HCT116 (cell line): ENCODE results near the gene C2CD3. TPM values are rescaled to one million over a fixed set of nuclear protein-coding genes. Genes with fewer than 3 reads are reported as not detected.

Experiments
- ATAC-seq: fragments of 200-7000 bp; cut with Tn5 transposase; 2 replicates; pipeline ENCODE4 v1.9.1; 2020; ENCODE audit warnings: mild to moderate bottlenecking, moderate library complexity
- BruUV-seq: library from RNA; stranded (reverse); fragments of 400-500 nt; replicated peaks from 2 replicates; lab custom pipeline; 2021; lab: Mats Ljungman, UMichigan
- CTCF ChIA-PET: fragments of 300-600 bp; sonication (Branson Sonifier 250); formaldehyde crosslinking; loops from one replicate; lab custom pipeline; 2021; ENCODE audit warnings: antibody characterized with exemption; lab: Charles Lee
- POLR2A ChIA-PET: fragments of 300-600, 350-600 bp; sonication (Branson Sonifier 250); formaldehyde crosslinking; loops from one replicate; lab custom pipeline; 2021; ENCODE audit warnings: antibody characterized with exemption; lab: Charles Lee
- RAD21 ChIA-PET, 2 experiments: fragments of 300-600 bp; sonication (Branson Sonifier 250); formaldehyde crosslinking; loops; one replicate each; lab custom pipeline; 2023; ENCODE audit warnings: low total read pairs in 2 of 2; ENCODE audit not compliant: uncharacterized antibody in 2 of 2, unreplicated experiment in 2 of 2, low non-redundant PET in 1 of 2; lab: Charles Lee
- DNase-seq: peaks from one replicate; pipeline ENCODE4 v3.0.0-alpha.2; 2010; ENCODE audit warnings: low read depth, low spot score
- H2AFZ ChIP-seq: fragments of 200-600 bp; shearing (Covaris generic), sonication (generic); 2 replicates; pipeline ENCODE4 v1.6.1; 2017; ENCODE audit warnings: low read depth, mixed run types, mixed read lengths, antibody characterized with exemption, low read length; ENCODE audit not compliant: poor library complexity, severe bottlenecking
- H3K27ac ChIP-seq: 2 replicates; pipeline ENCODE4 v1.5.1; 2012; ENCODE audit warnings: low read depth, low read length
- H3K27me3 ChIP-seq: fragments of 200-600 bp; sonication (generic); 2 replicates; pipeline ENCODE4 v1.6.1; 2016; ENCODE audit warnings: mixed run types, low read length, mixed read lengths; ENCODE audit not compliant: insufficient read depth
- H3K36me3 ChIP-seq, 2 experiments: fragments of 200-500 bp in 1 of 2; fragments of 200-600 bp in 1 of 2; sonication (Bioruptor generic) in 1 of 2; sonication (generic) in 1 of 2; 2 replicates each; pipeline versions ENCODE4 v1.5.1 to v1.6.1; 2014 to 2016; ENCODE audit warnings: low read length in 2 of 2, inconsistent platforms in 1 of 2, mixed read lengths in 1 of 2, mixed run types in 1 of 2; ENCODE audit not compliant: insufficient read depth in 2 of 2, control insufficient read depth in 1 of 2
- H3K4me1 ChIP-seq, 2 experiments: fragments of 200-600 bp in 1 of 2; sonication (generic) in 1 of 2; 2 replicates each; pipeline versions ENCODE4 v1.5.1 to v1.6.1; 2012 to 2017; ENCODE audit warnings: low read length in 2 of 2, inconsistent platforms in 1 of 2, mild to moderate bottlenecking in 1 of 2, mixed read lengths in 1 of 2, mixed run types in 1 of 2, moderate library complexity in 1 of 2; ENCODE audit not compliant: insufficient read depth in 2 of 2, control insufficient read depth in 1 of 2
- H3K4me2 ChIP-seq: fragments of 200-600 bp; sonication (generic); 2 replicates; pipeline ENCODE4 v1.6.1; 2017; ENCODE audit warnings: mixed run types, low read length, mixed read lengths
- H3K4me3 ChIP-seq, 2 experiments: fragments of 200-600 bp in 1 of 2; sonication (generic) in 1 of 2; replicated peaks in 1 of 2; 2 replicates each; pipeline ENCODE4 v1.5.1; 2011 to 2016; ENCODE audit warnings: low read length in 2 of 2, control low read depth in 1 of 2, low read depth in 1 of 2, mild to moderate bottlenecking in 1 of 2, mixed read lengths in 1 of 2, mixed run types in 1 of 2
- H3K79me2 ChIP-seq: fragments of 200-600 bp; sonication (generic); 2 replicates; pipeline ENCODE4 v1.6.1; 2017; ENCODE audit warnings: mild to moderate bottlenecking, mixed run types, low read length, moderate library complexity, mixed read lengths; ENCODE audit not compliant: insufficient read depth
- H3K9ac ChIP-seq: fragments of 200-600 bp; sonication (generic); 2 replicates; pipeline ENCODE4 v1.6.1; 2016; ENCODE audit warnings: low read length, mixed read lengths
- H3K9me2 ChIP-seq: fragments of 200-600 bp; sonication (generic), shearing (Covaris generic); 2 replicates; pipeline ENCODE4 v1.6.1; 2017; ENCODE audit warnings: mixed run types, mild to moderate bottlenecking, moderate library complexity; ENCODE audit not compliant: insufficient read depth
- H3K9me3 ChIP-seq, 2 experiments: fragments of 200-500 bp in 1 of 2; fragments of 200-600 bp in 1 of 2; sonication (Bioruptor generic) in 1 of 2; sonication (generic) in 1 of 2; 2 replicates each; pipeline ENCODE4 v1.6.1; 2014 to 2017; ENCODE audit warnings: low read length in 2 of 2, mixed read lengths in 2 of 2, inconsistent platforms in 1 of 2, low read depth in 1 of 2, mild to moderate bottlenecking in 1 of 2, mixed run types in 1 of 2, moderate library complexity in 1 of 2; ENCODE audit not compliant: control insufficient read depth in 1 of 2, insufficient read depth in 1 of 2
- H4K20me1 ChIP-seq: fragments of 200-600 bp; sonication (generic), shearing (Covaris generic); 2 replicates; pipeline ENCODE4 v1.6.1; 2017; ENCODE audit warnings: mixed run types, mild to moderate bottlenecking, moderate library complexity; ENCODE audit not compliant: insufficient read depth
- ATF3 ChIP-seq: IDR thresholded peaks from 2 replicates; pipeline ENCODE4 v1.6.1; 2012
- CBX3 ChIP-seq: IDR thresholded peaks from 2 replicates; pipeline ENCODE4 v1.6.1; 2012; ENCODE audit warnings: low read depth
- CTCF ChIP-seq, 3 experiments: fragments of 200-600 bp in 1 of 3; sonication (generic) in 1 of 3; IDR thresholded peaks in 2 of 3; conservative IDR thresholded peaks in 1 of 3; 2 replicates each; pipeline ENCODE4 v1.5.1; 2012 to 2017; ENCODE audit warnings: low read depth in 2 of 3, low read length in 2 of 3, antibody characterized with exemption in 1 of 3, borderline replicate concordance in 1 of 3, control low read depth in 1 of 3, mild to moderate bottlenecking in 1 of 3, mixed read lengths in 1 of 3, mixed run types in 1 of 3, moderate library complexity in 1 of 3; ENCODE audit not compliant: insufficient read depth in 1 of 3
- EGR1 ChIP-seq: IDR thresholded peaks from 2 replicates; pipeline ENCODE4 v1.6.1; 2012; ENCODE audit warnings: low read depth
- ELF1 ChIP-seq: IDR thresholded peaks from 2 replicates; pipeline ENCODE4 v1.6.1; 2012; ENCODE audit warnings: low read depth, borderline replicate concordance
- EZH2 ChIP-seq: fragments of 200-600 bp; sonication (generic); IDR thresholded peaks from 2 replicates; pipeline ENCODE4 v1.6.1; 2017; ENCODE audit warnings: antibody characterized with exemption, mixed run types
- FOSL1 ChIP-seq: IDR thresholded peaks from 2 replicates; pipeline ENCODE4 v1.6.1; 2012; ENCODE audit warnings: low read depth
- JUND ChIP-seq: IDR thresholded peaks from 2 replicates; pipeline ENCODE4 v1.6.1; 2012
- MAX ChIP-seq: IDR thresholded peaks from 2 replicates; pipeline ENCODE4 v1.6.1; 2012
- POLR2A ChIP-seq: IDR thresholded peaks from 2 replicates; pipeline ENCODE4 v1.7.0; 2011; ENCODE audit warnings: borderline replicate concordance; ENCODE audit not compliant: insufficient read depth, insufficient read length; ENCODE audit errors: extremely low read depth
- RAD21 ChIP-seq: IDR thresholded peaks from 2 replicates; pipeline ENCODE4 v1.6.1; 2012; ENCODE audit warnings: low read depth, mild to moderate bottlenecking
- SIN3A ChIP-seq: IDR thresholded peaks from 2 replicates; pipeline ENCODE4 v1.6.1; 2012; ENCODE audit warnings: low read depth
- SP1 ChIP-seq: IDR thresholded peaks from 2 replicates; pipeline ENCODE4 v1.6.1; 2012; ENCODE audit warnings: low read depth
- SRF ChIP-seq: IDR thresholded peaks from 2 replicates; pipeline ENCODE4 v1.6.1; 2012; ENCODE audit warnings: low read depth
- TCF7L2 ChIP-seq: IDR thresholded peaks from 2 replicates; pipeline ENCODE4 v1.7.0; 2011; ENCODE audit warnings: borderline replicate concordance, inconsistent platforms; ENCODE audit not compliant: insufficient read depth, insufficient read length; ENCODE audit errors: extremely low read depth
- YY1 ChIP-seq: IDR thresholded peaks from 2 replicates; pipeline ENCODE4 v1.6.1; 2011; ENCODE audit warnings: low read length, low read depth, moderate library complexity, mild to moderate bottlenecking; ENCODE audit not compliant: insufficient replicate concordance; ENCODE audit errors: extremely low read depth
- intact Hi-C: fragments of 100-400 bp; cut with micrococcal nuclease; formaldehyde crosslinking; loops from 2 replicates; pipeline ENCODE4 v1.10.0; 2022
- total RNA-seq: library from RNA; stranded (reverse); gene quantifications from one replicate; pipeline ENCODE4 v1.2.1, GENCODE V29; 2021; ENCODE audit not compliant: unreplicated experiment

Gene C2CD3
- total RNA-seq, 1 experiment from 2014 or later: 30.6 TPM

- TF ChIP-seq FOSL1 (no peak), YY1 (no peak), ELF1 (no peak), TCF7L2 (no peak), EZH2 (no peak), EGR1 (no peak), CBX3 (no peak), SRF (no peak)
- TF ChIP-seq, all 23 proteins: peak for 0
Measured at GRCh38 chr11:73998846-73999575, 171.8 kb downstream of the C2CD3 start (continued).

GRCh38 chr11:73997120-73997770 is 173.6 kb downstream of the C2CD3 start:
- H3K27ac ChIP-seq: no peak overlapping the region
- ChIA-PET CTCF (no interaction called here), POLR2A (no interaction called here), RAD21 (no interaction called here)
- no peaks in the 10 kb centered on the region for H3K9me2 ChIP-seq
- H3K9me3 ChIP-seq: no peaks in the 10 kb centered on the region
- no peaks in the 10 kb centered on the region for H3K4me1 ChIP-seq
- ATAC-seq: no peak
- no peaks in the 10 kb centered on the region for H3K79me2 ChIP-seq
- H3K4me3 ChIP-seq: no peak overlapping the region
- no peaks in the 10 kb centered on the region for H3K27me3 ChIP-seq
- H3K36me3 ChIP-seq: no peaks in the 10 kb centered on the region
- no peak for DNase-seq
- TF ChIP-seq SP1 (no peak), POLR2A (no peak), CTCF (IDR thresholded peaks at IDR 0.05 in 2 of 3, conservative IDR thresholded peaks at IDR 0.05 in 1 of 3; ENCODE audit: borderline replicate concordance in 1 of 3, insufficient read depth in 1 of 3, low read depth in 2 of 3, low read length in 2 of 3) (no peak), SIN3A (no peak), EZH2 (no peak), CBX3 (no peak), RAD21 (no peak), JUND (no peak), MAX (no peak), ATF3 (no peak)
- no TSS peak for BruUV-seq
- intact Hi-C loops: no loop called here
- no peaks in the 10 kb centered on the region for H4K20me1 ChIP-seq
- H2AFZ ChIP-seq: no peak overlapping the region
- H3K4me2 ChIP-seq: no peak overlapping the region
- no peak overlapping the region for H3K9ac ChIP-seq
